HG03571 (cell line): Measurements from ENCODE around the gene MUC4.
"Not testable (repeated sequence)": the region's sequence is repeated elsewhere in the genome, so short reads cannot be mapped to it uniquely, and the experiment has no call there.

ENCODE experiments used
- ATAC-seq: cut with Tn5 transposase; IDR thresholded peaks from one replicate; pipeline ENCODE4 v1.9.1; 2021; ENCODE audit not compliant: unreplicated experiment

The MUC4 gene

DNA sequence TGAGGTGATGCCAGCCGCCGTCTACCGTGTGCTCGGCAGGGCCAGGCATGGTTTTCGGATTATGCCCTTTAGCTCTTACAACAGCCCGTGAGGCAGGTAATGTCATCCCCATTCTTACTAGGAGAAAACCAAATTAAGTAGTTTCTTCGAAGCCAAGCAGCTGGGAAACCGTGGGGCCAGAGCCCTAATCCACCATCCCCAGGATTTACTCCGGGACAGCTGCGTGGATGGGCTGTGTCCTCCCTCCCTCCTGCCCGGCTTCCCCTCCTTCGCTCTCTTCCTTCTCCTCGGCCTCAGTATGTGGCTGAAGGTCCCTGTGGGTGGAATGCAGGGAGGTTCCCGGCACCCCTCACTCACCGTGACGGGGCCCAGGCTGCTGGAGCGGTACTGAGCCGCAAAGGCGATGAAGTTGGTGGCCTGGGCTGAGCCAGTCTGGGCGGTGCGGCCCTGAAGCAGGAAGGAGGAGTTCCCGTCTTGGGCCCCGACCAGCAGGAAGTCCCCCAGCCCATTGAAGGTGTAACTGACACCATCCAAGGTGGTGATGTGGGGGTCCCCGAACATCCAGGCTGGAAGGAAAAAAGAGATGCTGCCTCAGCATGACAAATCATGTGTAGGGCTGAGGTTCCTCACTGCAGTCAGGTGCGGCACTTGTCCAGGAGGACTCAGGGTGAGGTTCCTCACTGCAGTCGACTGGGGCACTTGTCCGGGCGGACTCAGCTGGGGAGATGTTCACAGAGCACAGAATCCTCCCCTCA, 48.5 kb downstream of the MUC4 start:
- no peak for ATAC-seq

DNA sequence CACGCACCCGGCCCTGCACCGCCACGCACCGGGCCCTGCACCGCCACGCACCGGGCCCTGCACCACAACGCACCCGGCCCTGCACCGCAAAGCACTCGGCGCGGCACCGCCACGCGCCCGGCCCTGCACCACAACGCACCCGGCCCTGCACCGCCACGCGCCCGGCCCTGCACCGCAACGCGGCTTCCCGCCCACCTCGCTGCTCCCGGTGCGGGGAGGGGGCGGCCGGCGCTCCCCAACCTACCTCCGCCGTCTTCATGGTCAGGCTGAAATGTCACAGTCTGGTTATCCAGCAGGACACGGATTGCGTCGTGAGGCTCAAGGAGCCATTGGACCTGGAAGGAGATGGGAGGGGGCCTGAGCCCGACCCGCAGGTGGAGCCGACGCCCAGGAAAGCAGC, 49.1 kb downstream of the MUC4 start:
- ATAC-seq: no peak

- no peak for ATAC-seq
Measured at GRCh38 chr3:195762249-195762585, 49.5 kb downstream of the MUC4 start.

DNA sequence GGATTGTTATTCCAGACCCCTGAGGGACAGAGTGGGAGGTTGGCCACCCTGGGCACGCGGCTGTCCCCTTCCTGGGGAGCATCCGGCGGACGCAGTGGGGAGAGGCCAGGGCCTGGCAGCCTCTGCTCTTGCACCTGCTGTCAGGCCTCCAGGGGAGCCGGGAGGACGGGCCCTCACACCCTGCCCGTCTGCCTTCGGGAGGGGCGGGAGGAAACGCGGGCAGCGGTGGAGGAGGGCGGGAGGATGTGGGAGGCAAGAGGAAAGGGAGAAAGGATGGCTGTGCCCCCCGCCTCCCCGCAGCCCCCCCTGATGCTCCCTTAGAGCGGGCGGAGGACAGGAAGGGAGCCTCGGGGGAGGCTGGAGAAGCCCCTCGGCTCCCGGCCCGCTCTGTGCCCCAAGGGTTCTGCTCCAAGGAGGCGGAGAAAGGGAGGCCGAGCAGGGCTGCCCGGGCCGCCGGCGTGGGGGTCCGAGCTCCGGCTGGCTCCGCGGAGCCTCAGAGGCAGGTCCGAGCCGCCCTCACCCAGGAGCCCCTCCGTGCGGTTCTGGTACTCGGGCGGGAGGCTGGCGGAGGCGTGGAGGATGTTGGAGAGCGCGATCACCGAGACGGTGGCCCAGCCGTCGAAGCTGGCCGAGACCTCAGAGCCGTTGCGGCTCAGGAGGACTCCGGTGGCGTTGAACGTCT, 50.0 kb downstream of the MUC4 start:
- ATAC-seq: no peak

DNA sequence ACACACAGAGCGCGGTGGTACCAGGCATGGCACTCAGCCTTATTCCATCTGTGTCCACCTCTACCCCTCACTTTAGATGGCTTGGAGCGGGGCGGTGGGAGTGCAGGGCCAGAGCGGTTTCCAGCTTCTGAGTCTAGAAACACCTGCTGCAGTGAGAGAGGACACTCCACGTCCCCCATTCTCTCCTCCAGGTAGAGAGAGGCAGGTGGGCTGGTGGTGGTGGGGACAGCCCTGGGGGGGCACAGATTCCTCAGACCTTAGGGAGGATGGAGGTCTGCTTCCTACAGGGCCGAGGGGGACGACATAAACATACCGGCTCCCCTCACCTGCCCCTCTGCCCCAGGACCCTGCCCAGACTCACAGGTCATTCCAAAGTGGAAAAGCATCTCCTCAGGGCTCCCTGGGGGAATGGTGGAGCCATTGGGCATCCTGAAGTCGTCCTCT, 50.6 kb downstream of the MUC4 start:
- no peak for ATAC-seq

DNA sequence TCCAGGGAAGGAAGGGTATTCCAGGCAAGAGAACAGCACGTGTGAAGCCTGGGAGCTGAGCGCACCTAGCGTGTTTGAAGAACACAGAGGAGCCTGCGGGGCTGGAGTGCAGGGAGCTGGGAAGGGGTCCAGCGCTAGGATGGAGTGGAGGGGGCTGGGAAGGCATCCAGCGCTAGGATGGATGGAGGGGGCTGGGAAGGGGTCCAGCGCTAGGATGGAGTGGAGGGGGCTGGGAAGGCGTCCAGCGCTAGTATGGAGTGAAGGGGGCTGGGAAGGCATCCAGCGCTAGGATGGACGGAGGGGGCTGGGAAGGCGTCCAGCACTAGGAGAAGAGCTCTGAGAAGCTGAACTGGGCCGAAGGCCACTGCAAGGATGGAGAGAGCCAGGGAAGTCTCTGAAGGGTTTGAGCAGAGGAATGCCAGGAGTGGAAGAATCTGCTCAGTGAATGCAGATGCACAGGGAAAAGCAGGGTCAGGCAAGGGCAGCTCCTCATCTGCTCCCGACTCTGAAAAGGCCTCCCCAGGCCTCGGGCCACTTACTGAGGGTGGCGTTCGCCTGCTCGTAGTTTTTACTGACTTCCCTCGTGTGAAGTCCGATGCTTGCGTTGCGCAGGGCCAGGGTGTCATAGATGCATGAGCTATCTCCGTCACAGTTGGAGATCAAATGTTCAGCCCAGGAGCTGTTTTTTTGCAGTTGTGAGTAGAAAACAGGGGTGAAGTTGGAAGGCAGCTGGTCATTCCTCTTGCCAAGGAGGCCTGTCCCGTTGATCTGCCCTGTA, 51.2 kb downstream of the MUC4 start:
- no peak for ATAC-seq

- no peak for ATAC-seq
Measured at GRCh38 chr3:195758721-195759353, 52.9 kb downstream of the MUC4 start.

GRCh38 chr3:195757827-195758226, 53.9 kb downstream of the MUC4 start:
- no peak for ATAC-seq

DNA sequence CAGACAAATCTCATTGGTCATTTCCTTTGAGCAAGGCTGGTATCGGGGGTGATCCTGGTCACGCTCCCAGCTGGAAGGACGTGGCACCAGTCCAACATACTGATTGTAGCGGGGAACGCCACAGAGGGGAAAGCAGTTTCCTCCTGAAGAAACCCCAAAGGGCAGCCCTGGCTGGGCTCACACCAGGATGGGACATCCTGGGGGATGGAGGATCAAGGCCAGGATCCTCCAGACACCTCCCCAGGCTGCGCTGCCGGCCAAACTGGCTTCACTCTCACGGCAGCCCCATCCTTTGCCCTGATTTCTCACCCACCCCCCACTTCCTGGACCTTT, 54.3 kb downstream of the MUC4 start:
- no peak for ATAC-seq

GRCh38 chr3:195755791-195756676, 55.7 kb downstream of the MUC4 start:
- no peak for ATAC-seq

DNA sequence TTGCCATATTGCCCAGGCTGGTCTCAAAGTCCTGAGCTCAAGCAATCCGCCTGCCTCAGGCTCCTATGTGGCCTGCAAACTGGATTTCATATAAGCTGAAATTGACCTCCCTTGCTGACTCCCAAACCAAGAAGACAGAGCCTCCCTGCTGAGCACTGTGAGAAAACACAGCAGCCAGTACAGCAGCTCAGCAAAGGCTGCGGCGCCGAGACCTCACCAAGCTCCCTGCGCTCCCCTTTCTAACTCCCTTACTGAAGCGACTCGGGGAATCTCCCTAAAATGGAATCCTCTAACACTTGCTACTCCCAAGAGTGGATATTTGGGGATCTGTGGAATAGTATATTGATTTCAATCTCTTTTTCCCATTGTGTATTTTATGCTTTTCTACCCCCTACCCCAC, 56.3 kb downstream of the MUC4 start:
- no peak for ATAC-seq

DNA sequence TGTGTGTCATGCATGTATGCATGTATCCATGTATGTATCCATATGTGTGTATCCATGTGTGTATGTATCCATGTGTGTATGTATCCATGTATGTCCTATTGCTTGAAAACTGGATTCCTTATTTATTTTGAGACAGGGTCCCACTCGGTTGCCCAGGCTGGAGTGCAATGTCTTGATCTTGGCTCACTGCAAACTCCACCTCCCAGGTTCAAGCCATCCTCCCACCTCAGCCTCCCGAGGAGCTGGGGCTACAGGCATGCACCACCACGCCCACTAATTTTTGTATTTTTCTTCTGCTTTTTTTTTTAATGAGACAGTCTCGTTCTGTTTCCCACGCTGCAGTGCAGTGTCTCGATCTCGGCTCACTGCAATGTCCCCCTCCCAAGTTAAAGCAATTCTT, 56.8 kb downstream of the MUC4 start:
- ATAC-seq: no peak

DNA sequence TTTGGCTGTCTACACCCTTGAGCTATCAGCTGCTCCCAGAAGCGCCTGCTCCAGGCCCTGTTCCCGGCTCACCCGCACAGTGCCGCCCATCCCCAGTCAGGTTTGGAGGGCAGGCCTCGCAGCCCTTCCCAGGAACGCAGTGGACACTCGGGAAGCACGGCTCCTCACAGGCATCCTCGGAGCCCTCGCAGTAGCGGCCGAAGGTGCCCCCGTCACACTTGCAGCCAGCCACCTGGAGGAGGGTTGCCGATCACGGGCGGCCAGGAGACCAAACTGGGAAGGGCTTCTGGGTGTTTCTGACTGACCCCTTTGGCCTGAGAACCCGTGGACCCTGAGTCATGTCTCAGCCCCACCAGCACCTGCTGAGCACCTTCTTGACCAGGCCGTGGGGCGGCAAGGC, 57.6 kb downstream of the MUC4 start:
- no peak for ATAC-seq

DNA sequence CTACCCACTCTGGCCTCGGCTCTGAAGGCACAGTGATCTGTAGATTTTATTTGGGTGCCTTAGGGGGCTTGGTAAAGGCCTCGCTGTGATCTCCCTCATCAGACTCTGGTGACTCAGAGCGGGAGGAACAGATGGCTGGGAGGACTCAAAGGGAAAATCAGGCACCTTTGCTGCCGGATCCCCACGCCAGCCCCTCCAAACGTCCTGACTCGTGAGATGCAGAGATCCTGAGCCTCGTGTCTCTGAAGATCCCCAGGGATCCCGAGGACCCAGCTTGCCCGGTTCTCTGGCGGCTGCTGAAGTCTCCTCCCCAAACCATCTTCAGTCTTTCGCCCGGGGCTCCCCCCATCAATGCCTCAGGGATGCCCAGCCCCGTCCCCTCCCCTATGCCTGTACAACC, 58.1 kb downstream of the MUC4 start:
- no peak for ATAC-seq

- no peak for ATAC-seq
Measured at GRCh38 chr3:195752546-195753331, 59.0 kb downstream of the MUC4 start.

- no peak for ATAC-seq
Measured at GRCh38 chr3:195752066-195752465, 59.7 kb downstream of the MUC4 start.

DNA sequence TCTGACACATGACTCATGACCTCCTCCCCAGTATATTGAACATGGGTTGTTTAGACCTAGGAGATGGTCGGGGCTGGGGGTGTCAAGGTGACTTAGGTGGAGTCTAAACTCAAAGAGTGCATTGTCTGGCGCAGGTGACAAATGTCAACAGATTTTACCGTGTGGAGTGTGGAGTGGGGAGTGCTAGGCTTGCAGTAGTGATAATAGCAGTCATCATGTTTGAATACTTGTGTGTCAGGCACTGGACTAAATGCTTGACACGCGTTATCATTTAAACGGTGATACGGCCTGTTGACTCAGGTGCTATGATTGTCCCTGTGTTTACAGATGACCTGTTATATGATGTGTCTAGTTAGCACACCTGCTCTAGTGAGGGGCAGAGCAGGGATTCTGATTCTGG, 60.2 kb downstream of the MUC4 start:
- ATAC-seq: no peak

DNA sequence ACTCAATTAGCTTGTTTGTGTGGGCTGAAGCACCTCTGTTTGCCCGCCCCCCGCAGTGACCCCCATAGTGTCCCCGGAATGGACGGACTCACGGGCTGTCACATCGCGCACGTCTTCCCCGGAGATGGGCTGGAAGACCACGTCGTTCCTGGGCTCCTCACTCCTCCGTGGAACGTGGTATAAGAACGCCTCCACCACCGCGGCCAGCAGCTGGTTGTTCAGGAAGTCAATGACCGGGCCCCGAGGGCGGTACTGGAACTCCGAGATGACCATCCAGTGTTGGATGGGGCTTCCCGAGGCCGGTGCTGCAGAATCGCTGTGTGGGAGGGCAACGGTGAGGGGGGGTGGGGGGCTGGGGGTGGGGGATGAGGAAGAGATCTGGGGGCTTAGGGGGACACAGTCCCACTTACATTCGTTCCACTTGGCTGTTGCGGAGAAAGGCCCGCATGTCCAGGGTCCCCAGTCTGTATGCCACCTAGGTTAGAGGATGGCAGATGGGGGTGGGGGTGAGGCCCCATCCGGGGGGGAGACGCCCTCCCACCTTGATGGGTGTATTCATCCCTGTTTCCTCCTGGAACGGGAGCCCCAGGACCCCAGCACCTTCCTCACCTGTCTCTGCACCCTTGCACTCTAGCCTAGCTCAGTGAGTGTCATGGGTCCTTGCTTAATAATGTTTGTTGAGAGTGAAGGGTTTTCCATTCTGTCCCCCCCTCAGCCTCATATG, 60.8 kb downstream of the MUC4 start:
- no peak for ATAC-seq

DNA sequence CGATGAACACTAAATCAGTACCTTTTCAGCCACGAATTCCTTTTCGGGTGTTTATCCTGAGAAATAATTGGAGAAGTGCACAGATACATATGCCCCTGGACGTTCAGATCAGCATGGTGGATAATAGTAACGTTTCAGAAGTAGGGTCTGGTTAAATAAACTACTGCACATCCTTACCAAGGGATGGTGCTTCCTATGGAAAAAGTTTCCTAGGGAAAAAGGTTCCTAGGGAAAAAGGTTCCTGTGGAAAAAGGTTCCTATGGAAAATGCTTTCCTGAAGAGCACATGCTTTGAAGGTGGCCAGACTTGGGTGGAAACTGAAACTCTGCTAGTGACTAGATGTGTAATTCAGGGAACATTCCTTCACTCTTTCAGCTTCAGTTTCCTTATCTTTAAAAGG, 62.6 kb downstream of the MUC4 start:
- ATAC-seq: not testable (repeated sequence)
